Hematopoietic multipotent progenitor cell treated with erythropoietin and hydrocortisone succinate and interleukin-3 and kit ligand, for 6 days (in vitro differentiated cells): ENCODE measurements around the gene SPG7.

ENCODE experiments used
- DNase-seq: peaks from one replicate; pipeline ENCODE4 v3.0.0-alpha.2; 2015

Gene SPG7

DNA sequence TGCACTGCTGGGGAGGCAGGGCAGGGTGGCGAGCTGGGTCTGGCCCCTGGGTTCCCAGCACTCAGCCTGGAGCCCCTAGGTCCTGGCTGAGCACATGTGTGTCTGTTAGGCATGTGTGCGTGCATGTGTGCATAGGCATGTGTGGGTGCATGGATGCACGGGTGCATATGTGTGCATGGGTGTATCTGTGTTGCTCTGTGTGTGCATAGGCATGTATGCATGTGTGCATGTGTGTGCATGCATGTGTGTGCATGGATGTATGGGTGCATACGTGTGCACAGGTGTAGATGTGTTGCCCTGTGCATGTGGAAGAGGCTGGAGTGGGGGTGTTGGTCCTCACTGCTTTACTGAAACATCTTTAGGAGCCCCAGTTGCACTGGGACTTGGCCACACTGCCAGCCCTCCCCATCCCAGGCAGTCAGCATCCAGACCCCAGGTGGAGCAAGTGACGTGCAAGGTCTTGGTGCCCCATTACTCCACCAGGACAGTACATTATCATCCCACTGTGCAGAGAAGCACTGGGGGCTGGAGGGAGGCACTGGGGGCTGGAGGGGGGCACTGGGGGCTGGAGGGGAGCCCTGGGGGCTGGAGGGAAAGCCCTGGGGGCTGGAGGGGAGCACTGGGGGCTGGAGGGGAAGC, 94.9 kb downstream of the SPG7 start:
- no peak for DNase-seq

DNA sequence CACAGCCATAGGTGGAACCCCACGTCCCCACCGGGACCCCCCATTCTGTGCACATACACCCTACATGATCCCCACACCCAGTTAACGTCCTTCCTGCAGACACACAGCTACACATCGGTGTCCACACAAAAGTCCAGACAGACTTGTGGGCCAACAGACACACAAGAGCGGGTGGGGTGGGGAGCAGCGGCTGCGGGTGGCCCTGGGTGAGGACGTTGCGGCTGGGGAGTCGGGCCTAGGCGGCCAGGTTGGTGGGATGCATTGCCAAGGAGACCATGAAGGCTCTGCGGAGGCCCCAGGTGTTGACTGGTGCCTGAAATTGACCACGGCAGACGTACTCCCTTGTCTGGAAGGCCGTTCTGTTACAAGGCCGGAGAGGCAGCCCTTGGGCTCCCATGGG, 96.6 kb downstream of the SPG7 start:
- DNase-seq = no peak

DNA sequence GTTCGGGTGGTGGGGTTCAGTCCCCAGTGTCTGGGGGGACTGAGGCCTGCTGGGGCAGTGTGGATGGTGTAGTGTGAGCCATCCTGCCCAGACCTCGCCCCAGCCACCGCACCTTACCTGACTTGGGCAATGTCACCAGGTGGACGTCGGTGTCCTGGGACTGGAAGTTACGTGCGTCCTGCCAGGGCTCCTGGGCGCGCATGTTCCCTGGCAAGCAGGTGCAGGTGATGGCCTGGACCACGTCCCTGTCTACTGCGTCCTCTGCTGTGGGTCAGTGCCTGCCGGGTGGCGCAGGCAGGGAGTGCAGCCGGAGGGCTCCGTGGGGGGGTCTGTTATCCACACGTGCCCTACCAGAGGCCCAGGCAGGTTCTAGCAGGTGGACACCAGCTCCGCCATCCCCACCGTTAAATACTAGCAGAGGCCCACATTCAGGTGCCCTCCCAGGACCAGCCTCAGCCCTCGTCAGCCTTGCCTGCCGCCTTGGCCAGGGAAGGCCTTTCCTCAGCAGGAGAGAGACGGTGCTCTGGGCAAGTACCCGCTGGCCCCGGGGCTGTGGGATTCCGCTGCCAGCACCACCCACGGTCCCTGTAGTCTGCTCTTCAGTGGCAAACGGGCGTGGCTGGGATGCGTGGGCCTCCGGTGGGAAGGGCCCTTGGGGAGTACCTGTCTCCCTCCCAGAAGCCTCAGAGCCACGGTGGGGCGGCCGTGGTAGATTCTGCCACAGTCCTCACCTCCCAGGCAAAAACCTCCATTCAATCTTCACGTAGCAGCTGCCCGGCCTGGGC, 97.2 kb downstream of the SPG7 start:
- no peak for DNase-seq

DNA sequence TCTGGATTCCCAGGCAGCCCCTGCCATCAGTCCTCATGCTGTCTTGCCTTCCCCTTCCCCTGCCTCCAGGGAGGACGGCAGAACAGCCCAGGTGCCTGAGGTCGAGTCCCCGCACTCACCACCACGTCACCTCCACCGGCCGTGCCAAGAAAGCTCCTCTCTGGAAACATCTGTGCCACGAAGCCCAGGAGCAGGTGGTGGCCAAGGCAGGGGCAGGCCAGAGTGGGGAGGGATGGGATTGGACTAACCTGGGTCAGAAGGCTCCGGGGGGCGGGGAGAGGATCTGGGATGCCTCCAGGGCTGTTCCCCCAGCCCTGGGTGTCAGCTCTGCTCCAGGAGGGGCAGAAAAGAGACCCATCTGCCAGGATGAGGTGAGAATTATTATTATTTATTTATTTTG, 97.8 kb downstream of the SPG7 start:
- DNase-seq = no peak
